ENCODE data around the gene ADCK2.
"Not testable (repeated sequence)": the region's sequence is repeated elsewhere in the genome, so short reads cannot be mapped to it uniquely, and the experiment has no call there.

Gene ADCK2

DNA sequence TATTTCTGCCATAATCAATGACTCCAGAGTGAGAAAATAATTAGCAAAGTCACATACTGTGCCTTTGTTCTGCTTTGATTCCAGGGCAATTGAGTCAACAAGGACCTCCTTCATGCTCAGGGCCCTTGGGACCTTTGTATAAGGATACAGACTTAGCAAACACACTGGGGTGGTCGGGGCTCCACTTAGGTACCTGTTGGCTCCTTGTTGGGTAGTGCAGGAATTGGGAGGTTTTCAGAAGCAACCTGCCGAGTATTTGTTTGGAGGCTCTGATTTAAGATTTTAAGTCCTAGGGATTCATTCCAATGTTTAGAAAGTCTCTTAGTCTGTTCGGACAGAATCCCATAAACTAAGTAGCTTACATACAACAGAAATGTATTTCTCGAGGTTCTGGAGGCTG is 3.0 kb downstream of the ADCK2 start:
- no peak for DNase-seq

- no peak for DNase-seq
These were observed 3.6 kb downstream of the ADCK2 start for GRCh38 chr7:140676306-140676705.

DNA sequence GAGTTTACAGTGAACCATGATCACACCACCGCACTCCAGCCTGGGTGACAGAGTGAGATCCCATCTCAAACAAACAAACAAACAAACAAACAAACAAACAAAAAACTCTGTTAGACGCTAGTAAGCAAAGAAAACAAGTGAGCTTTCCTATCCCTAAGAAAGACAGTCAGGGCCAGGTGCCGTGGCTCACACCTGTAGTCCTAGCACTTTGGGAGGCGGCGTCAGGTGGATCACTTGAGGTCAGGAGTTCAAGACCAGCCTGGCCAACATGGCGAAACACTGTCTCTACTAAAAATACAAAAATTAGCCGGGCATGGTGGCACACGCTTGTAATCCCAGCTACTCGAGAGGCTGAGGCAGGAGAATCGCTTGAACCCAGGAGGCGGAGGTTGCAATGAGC is 4.2 kb downstream of the ADCK2 start:
- not testable (repeated sequence) for DNase-seq

GRCh38 chr7:140677496-140677895 is 4.8 kb downstream of the ADCK2 start:
- no peak for DNase-seq

DNA sequence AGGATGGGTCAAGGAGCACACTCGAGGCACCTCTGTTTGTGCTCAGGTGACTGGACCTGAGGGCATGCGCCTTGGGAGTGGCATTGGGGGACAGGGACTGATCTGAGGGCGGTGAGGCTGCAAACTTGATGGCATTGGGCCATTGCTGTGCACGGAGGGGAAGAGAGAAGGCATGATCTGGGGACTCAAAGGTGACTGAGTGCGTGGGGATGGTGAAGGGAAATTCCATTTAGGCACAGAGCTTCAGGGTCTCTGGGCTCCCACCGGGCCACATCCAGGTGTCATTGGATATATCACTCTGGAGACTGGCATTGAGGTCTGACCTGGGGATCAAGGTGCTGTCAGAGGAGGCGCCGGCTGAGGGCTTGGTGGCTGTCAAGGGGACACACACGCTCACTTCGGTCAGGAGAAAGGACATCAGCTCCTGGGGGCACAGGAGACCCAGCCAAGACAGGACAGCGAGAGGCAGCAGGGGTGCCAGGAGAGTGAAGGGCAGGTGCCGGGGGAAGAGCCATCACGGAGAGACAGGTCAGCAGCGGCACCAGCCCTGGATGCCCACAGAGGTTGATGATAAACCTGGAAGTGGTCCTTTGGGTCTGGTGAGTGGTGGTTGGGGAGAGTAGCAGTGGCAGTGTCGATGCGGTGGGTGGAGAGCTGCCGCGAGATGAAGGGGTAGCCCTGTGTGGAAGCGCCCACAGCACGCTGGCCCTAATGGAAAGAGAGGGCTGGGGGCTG is 5.5 kb downstream of the ADCK2 start:
- no peak for DNase-seq

GRCh38 chr7:140678816-140679130 is 6.0 kb downstream of the ADCK2 start:
- DNase-seq: no peak

DNA sequence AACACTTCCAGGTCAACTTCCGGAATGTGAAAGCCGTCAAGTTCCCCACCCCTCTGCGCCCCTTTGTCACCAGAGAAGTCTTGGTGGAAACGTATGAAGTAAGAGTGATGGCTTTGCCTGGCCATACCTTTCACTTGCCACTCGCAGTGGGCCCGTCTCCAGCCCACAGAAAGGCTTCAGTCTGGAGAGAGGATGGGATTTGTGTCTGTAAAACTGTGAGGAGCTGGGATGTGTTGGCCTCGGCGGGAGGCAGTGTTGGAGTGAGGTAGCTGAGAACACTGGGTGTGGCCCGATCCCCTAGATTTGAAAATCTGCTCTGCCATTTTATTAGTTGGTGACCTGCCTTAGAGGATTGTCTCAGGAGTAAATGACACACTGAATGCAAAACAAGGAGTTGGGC is 6.4 kb downstream of the ADCK2 start:
- DNase-seq: no peak

DNA sequence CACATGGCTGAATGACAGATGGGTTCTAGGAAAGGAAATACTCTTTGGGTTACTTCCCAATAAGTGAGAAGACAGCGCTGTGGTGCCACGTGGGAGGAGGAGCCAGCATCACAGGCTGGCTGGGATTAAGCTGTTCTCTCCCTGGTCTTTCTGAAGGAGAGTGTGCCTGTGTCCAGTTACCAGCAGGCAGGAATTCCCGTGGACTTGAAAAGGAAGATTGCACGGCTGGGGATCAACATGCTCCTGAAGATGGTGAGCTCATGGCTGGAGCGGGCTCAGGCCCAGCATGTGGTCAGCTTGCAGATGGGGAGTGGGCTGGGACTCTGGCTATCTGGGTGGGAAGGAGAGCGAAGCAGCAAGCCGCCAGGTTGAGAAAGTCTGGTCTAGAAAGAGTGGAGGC is 8.1 kb downstream of the ADCK2 start:
- DNase-seq: no peak

DNA sequence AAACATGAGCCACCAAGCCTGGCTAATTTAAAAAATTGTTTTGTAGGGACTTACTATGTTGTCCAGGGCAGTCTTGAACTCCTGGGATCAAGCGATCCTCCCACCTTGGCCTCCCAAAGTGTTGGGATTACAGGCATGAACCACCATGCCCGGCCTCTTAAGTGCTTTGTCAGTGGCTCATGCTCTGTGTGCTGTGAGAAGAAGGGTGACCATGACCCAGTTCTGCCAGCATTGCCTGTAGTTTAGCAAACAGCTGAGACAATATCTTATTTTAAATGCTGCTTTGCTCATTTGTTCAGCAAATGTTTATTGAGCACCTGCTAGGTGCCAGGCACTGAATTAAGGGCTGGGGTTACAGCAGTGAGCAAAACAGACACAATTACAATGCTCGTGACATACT is 9.0 kb downstream of the ADCK2 start:
- no peak for DNase-seq

DNA sequence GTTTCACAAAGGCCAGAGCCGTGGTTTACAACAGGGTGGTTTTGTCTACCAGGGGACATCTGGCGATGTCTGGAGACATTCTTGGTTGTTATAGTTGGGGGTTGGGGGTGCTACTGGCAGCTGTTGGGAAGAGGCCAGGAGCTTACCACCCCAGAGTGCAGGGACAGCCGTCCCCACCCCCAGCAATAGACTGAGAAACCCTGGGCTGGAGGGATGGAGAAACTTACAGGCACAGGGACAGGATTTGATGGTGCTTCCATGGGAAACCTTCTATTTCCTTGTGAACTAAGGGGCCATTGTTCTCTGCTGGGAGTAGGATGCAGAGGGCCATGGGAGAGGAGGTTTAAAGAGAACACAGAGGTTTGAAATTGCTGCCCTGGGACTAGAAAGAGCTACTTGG is 10.9 kb downstream of the ADCK2 start:
- no peak for DNase-seq

DNA sequence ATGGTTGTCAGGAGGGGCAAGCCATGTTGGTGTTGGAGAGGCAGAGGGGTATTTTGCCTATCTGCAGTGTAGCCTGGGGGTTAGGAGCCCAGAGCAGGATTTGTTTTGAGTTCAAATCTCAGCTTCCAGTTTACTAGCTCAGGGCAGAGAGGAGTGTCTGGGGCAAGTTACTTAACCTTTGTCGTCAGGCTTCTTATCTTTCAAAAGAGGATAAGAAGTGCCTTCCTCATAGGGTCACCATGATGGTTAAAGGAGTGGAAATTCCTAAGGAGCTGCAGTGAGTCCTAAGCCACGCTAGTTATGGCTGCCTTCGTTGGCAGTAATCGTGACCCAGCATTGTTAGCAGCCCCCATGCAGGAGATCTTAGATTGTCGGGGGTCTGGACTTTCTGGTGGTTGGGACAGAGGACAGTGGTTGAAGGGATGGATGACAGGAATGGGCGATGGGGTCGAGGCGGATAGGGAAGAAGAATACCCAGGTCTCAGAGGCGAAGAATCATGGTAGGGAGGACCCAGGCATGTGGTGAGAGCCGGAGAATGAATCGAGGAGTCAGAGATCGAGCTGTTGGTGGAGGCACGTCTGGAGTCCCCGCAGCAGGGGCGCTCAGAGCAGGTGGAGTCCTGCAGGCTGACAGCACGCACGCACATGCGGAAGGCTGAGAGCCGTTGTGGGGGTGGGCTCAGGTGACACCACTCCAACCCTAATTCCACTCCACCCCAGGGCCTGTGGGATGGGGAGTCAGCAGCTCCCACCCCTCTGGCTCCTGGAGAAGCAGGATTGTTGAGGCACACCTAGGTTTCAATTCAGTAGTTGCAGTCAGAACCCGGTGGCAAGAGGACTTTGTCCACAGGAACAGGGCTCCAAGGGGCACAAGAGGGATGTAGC is 11.6 kb downstream of the ADCK2 start:
- DNase-seq: no peak

DNA sequence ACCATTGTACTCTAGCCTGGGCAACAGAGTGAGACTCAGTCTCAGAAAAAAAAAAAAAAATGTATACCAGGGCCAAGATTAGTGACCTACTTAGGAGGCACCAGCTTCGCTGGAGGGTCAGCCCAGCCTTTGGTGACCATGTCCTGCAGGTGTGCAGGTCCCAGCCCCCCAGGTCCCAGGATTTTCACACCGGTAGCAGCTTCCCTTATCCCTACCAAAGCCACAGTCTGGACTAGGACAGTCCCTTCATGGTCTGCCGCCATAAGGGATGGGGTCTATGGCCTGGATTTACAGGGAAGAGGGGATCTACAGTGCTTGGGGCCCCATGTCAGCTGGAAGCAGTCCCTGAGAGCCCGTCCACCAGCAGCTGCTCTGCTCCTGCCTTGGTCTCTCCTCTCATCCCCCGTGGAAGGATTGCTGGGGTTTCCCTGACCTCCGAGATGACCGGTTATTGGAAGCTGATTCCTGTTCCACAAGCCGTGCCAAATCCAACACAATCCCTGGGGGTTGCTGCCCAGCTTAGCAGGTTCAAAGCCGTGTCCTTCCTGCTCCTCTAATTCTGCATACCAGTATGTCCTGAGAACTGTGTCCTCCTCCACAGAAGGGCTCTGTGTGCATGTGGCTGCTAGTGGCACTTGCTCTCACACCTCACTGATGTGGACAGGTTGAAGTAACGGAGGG is 12.8 kb downstream of the ADCK2 start:
- no peak for DNase-seq

GRCh38 chr7:140686921-140687320 is 14.2 kb downstream of the ADCK2 start:
- DNase-seq: no peak

- no peak for DNase-seq
These were observed 15.6 kb downstream of the ADCK2 start for GRCh38 chr7:140688341-140688740.

DNA sequence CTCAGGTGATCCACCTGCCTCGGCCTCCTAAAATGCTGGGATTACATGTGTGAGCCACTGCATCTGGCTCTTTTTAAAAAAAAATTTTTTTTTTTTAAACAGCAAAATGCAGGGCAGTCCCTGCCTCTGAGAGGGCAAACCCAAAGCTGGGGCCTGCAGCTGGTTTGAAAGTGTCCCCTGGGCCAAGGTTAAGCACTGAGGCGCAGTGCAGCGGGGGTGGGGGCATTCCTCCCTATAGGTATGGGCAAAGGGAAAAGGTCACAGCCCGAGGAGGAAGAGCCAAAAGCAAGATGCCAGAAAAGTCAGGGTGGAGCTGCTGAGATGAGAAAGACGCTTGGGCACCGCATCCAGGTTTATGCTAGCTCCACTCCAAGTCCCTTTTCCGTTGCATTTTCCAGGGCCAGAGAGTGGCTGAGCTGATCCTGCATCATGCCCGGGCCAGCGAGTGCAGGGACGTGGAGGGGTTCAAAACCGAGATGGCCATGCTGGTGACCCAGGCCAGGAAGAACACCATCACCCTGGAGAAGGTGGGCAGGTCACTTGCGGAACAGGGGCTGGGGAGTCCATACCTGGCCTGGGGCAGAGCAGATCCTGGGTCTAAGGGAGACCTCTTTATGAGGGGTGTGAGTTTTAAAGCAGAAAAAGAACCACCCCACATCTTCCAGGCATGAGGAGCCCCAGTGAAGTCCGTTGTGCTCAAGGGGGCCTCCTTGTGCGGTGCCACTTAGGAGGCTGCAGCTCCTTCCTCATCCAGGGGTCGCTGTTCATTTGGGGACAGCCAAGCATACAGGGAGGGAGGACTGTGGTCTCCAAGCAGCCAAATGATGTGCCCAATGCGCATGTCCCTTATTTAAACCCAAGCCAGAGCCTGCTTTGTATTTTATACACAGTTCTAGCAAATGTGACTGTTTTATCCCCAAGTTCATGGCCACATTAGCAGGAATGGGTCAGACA is 16.7 kb downstream of the ADCK2 start:
- no peak for DNase-seq

- DNase-seq: no peak
These were observed 18.8 kb downstream of the ADCK2 start for GRCh38 chr7:140691376-140692045.

DNA sequence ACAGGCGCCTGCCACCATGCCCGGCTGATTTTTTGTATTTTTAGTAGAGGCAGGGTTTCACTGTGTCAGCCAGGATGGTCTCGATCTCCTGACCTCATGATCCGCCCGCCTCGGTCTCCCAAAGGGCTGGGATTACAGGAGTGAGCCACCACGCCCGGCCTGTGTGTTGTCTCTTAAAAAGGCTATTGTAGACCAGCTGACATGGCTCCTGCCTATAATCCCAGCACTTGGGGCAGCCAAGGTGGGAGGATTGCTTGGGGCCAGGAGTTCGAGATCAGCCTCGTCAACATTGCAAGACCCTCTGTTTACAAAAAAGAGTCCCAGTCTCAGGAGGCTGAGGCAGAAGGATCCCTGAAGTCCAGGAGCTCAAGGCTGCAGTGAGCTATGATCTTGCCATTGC is 21.1 kb downstream of the ADCK2 start:
- not testable (repeated sequence) for DNase-seq

GRCh38 chr7:140694592-140694991 is 21.8 kb downstream of the ADCK2 start:
- DNase-seq: no peak

- no peak for DNase-seq
These were observed 22.6 kb downstream of the ADCK2 start for GRCh38 chr7:140695381-140695780.

DNA sequence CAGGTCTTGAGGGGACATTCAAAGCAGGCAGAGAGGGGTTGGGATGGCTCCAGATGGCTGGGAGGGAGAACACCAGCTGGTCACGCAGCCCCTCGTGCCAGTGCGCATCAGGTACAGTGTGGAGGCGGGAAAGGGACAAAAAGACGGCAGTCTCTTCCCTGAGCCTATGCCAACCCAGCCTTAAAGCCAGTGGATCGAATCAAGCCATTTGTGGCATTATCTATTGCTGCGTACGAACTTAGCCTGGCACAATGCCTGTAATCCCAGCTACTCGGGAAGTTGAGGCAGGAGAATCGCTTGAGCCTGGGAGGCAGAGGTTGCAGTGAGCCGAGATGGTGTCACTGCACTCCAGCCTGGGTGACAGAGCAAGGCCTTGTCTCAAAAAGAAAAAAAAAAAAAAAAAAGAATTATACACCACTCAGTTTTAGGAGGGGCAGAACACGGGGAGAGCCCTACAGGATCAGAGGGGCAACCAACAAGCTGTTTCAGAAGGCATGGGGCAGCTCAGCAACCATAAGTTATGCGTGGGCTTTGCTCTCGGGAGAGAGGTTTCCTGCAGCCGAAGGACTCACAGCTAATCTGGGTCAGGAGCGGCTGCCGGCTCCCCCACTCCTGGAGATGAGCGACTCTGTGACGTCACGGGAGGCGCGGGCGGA is 23.4 kb downstream of the ADCK2 start:
- peak; percentile 97 for DNase-seq

- DNase-seq: peak; percentile 74
These were observed 24.1 kb downstream of the ADCK2 start, which contains the start of gene NDUFB2 for GRCh38 chr7:140696680-140697446. Gene NDUFB2, plus strand, starts transcription at chr7:140696708. Its CDS starts 37 bp downstream, at chr7:140696745.

Measured in activated CD8-positive, alpha-beta memory T cell treated with anti-CD3 and anti-CD28 coated beads, Interleukin-2, amount 50 U/mL, for 4 hours (primary cell).